H9 (cell line): ENCODE data around the gene MYCN. TPM values are rescaled to one million over a fixed set of nuclear protein-coding genes. Genes with fewer than 3 reads are reported as not detected.

Experiments used
- DNase-seq: peaks from one replicate; pipeline ENCODE4 v3.0.0-alpha.2; 2017
- H2AFZ ChIP-seq: one replicate; pipeline ENCODE4 v1.6.1; 2013; ENCODE audit warnings: mild to moderate bottlenecking, low read length, control low read depth, moderate library complexity
- H2AK5ac ChIP-seq: 2 replicates; pipeline ENCODE4 v1.6.1; 2013; ENCODE audit warnings: low read length, control low read depth, mixed read lengths; ENCODE audit not compliant: insufficient read length
- H2BK120ac ChIP-seq: one replicate; pipeline ENCODE4 v1.6.1; 2013; ENCODE audit warnings: low read depth, mild to moderate bottlenecking, low read length, control low read depth, inconsistent platforms; ENCODE audit not compliant: poor library complexity, severe bottlenecking
- H2BK12ac ChIP-seq: 2 replicates; pipeline ENCODE4 v1.6.1; 2013; ENCODE audit warnings: low read length, control low read depth, mixed read lengths, low read depth; ENCODE audit not compliant: insufficient read length
- H2BK15ac ChIP-seq: 2 replicates; pipeline ENCODE4 v1.6.1; 2013; ENCODE audit warnings: low read depth, low read length, control low read depth
- H2BK20ac ChIP-seq: one replicate; pipeline ENCODE4 v1.6.1; 2013; ENCODE audit warnings: low read depth, mild to moderate bottlenecking, low read length, control low read depth, inconsistent platforms; ENCODE audit not compliant: poor library complexity, severe bottlenecking
- H2BK5ac ChIP-seq: 2 replicates; pipeline ENCODE4 v1.6.1; 2013; ENCODE audit warnings: low read length, control low read depth, mixed read lengths; ENCODE audit not compliant: insufficient read length
- H3K14ac ChIP-seq: 2 replicates; pipeline ENCODE4 v1.6.1; 2013; ENCODE audit warnings: low read length, control low read depth; ENCODE audit not compliant: insufficient read depth
- H3K18ac ChIP-seq: 2 replicates; pipeline ENCODE4 v1.6.1; 2013; ENCODE audit warnings: low read depth, mild to moderate bottlenecking, mixed read lengths, low read length, control low read depth; ENCODE audit not compliant: insufficient read length
- H3K23ac ChIP-seq: 2 replicates; pipeline ENCODE4 v1.6.1; 2013; ENCODE audit warnings: low read length, control low read depth, mixed read lengths, low read depth; ENCODE audit not compliant: insufficient read length
- H3K23me2 ChIP-seq: 2 replicates; pipeline ENCODE4 v1.6.1; 2013; ENCODE audit warnings: low read depth, mild to moderate bottlenecking, mixed read lengths, low read length, control low read depth; ENCODE audit not compliant: insufficient read length, poor library complexity, severe bottlenecking
- H3K27ac ChIP-seq: 2 replicates; pipeline ENCODE4 v1.5.1; 2013; ENCODE audit warnings: low read length, control low read depth, mixed read lengths, low read depth; ENCODE audit not compliant: insufficient read length
- H3K27me3 ChIP-seq: 2 replicates; pipeline ENCODE4 v1.6.1; 2013; ENCODE audit warnings: low read length, control low read depth, inconsistent platforms; ENCODE audit not compliant: insufficient read depth
- H3K4ac ChIP-seq: 2 replicates; pipeline ENCODE4 v1.6.1; 2013; ENCODE audit warnings: low read depth, mild to moderate bottlenecking, control low read depth, inconsistent platforms, low read length, moderate library complexity
- H3K4me1 ChIP-seq: 2 replicates; pipeline ENCODE4 v1.6.1; 2013; ENCODE audit warnings: low read length, control low read depth, inconsistent platforms; ENCODE audit not compliant: insufficient read depth
- H3K4me2 ChIP-seq: 2 replicates; pipeline ENCODE4 v1.6.1; 2013; ENCODE audit warnings: low read length, control low read depth, mixed read lengths; ENCODE audit not compliant: insufficient read length, insufficient read depth
- H3K56ac ChIP-seq: 2 replicates; pipeline ENCODE4 v1.6.1; 2013; ENCODE audit warnings: low read depth, mild to moderate bottlenecking, mixed read lengths, low read length, control low read depth; ENCODE audit not compliant: insufficient read length
- H3K79me1 ChIP-seq: 2 replicates; pipeline ENCODE4 v1.6.1; 2013; ENCODE audit warnings: low read depth, mild to moderate bottlenecking, moderate library complexity, low read length, control low read depth, inconsistent platforms; ENCODE audit not compliant: insufficient read depth, poor library complexity, severe bottlenecking
- H3K79me2 ChIP-seq: 2 replicates; pipeline ENCODE4 v1.6.1; 2013; ENCODE audit warnings: low read length, control low read depth, inconsistent platforms; ENCODE audit not compliant: insufficient read depth
- H3K9ac ChIP-seq: 2 replicates; pipeline ENCODE4 v1.6.1; 2013; ENCODE audit warnings: low read length, control low read depth, mixed read lengths; ENCODE audit not compliant: insufficient read length; ENCODE audit errors: extremely low read depth
- H3K9me3 ChIP-seq: one replicate; pipeline ENCODE4 v1.6.1; 2013; ENCODE audit warnings: low read depth, low read length, inconsistent platforms; ENCODE audit not compliant: control insufficient read depth
- H3T11ph ChIP-seq: one replicate; pipeline ENCODE4 v1.6.1; 2013; ENCODE audit warnings: mild to moderate bottlenecking, low read length, control low read depth, inconsistent platforms
- H4K20me1 ChIP-seq: one replicate; pipeline ENCODE4 v1.6.1; 2013; ENCODE audit not compliant: control insufficient read depth, insufficient read length, insufficient read depth
- H4K5ac ChIP-seq: 2 replicates; pipeline ENCODE4 v1.6.1; 2013; ENCODE audit warnings: low read depth, mild to moderate bottlenecking, mixed read lengths, low read length, control low read depth; ENCODE audit not compliant: insufficient read length
- H4K8ac ChIP-seq: replicated peaks from 2 replicates; pipeline ENCODE4 v1.6.1; 2013; ENCODE audit warnings: low read length, control low read depth, mixed read lengths, low read depth; ENCODE audit not compliant: insufficient read length
- H4K91ac ChIP-seq: 2 replicates; pipeline ENCODE4 v1.6.1; 2013; ENCODE audit warnings: low read depth, mild to moderate bottlenecking, moderate library complexity, mixed read lengths, low read length, control low read depth; ENCODE audit not compliant: insufficient read length
- H3K27ac Mint-ChIP-seq, 3 experiments: 2 replicates in 2 of 3; 3 replicates in 1 of 3; pipeline ENCODE4 v1.8.0; 2020 to 2021; ENCODE audit warnings: mixed read lengths in 3 of 3, mild to moderate bottlenecking in 1 of 3, moderate library complexity in 1 of 3
- H3K27me3 Mint-ChIP-seq: 2 replicates; pipeline ENCODE4 v1.8.0; 2021; ENCODE audit warnings: low read depth, mild to moderate bottlenecking, moderate library complexity, mixed read lengths
- H3K36me3 Mint-ChIP-seq, 3 experiments: 2 replicates in 2 of 3; 3 replicates in 1 of 3; pipeline ENCODE4 v1.8.0; 2020 to 2021; ENCODE audit warnings: low read depth in 3 of 3, mixed read lengths in 3 of 3; ENCODE audit not compliant: insufficient read depth in 1 of 3
- H3K4me1 Mint-ChIP-seq, 2 experiments: 2 replicates each; pipeline ENCODE4 v1.8.0; 2020; ENCODE audit warnings: mixed read lengths in 2 of 2
- H3K4me3 Mint-ChIP-seq, 2 experiments: 2 replicates in 1 of 2; 3 replicates in 1 of 2; pipeline ENCODE4 v1.8.0; 2020 to 2021; ENCODE audit warnings: mild to moderate bottlenecking in 2 of 2, mixed read lengths in 2 of 2, moderate library complexity in 1 of 2
- H3K9me3 Mint-ChIP-seq, 2 experiments: 2 replicates in 1 of 2; 3 replicates in 1 of 2; pipeline ENCODE4 v1.8.0; 2020; ENCODE audit warnings: mild to moderate bottlenecking in 2 of 2, mixed read lengths in 2 of 2, moderate library complexity in 1 of 2
- WGBS: extraction: QIAGEN DNeasy Blood & Tissue Kit; methylation state at CpG from one replicate; pipeline ENCODE4 v1.1.7; 2013; ENCODE audit warnings: missing lambda C conversion rate, low lambda C conversion rate, mixed read lengths; ENCODE audit not compliant: insufficient read length; ENCODE audit errors: extremely low coverage; 5-methylcytosine and 5-hydroxymethylcytosine counted together
- total RNA-seq: library from RNA; stranded (reverse); gene quantifications from 2 replicates; pipeline ENCODE4 v1.2.1, GENCODE V29; 2021
- TF ChIP-seq, protein P1 (sequence below): fragments of 200-600 bp; sonication (generic); conservative IDR thresholded peaks from 3 replicates; pipeline ENCODE4 v1.8.0; 2021; ENCODE audit warnings: antibody characterized with exemption, mild to moderate bottlenecking

MYCN gene
- total RNA-seq, 1 experiment from 2014 or later: 100.0 TPM

DNA sequence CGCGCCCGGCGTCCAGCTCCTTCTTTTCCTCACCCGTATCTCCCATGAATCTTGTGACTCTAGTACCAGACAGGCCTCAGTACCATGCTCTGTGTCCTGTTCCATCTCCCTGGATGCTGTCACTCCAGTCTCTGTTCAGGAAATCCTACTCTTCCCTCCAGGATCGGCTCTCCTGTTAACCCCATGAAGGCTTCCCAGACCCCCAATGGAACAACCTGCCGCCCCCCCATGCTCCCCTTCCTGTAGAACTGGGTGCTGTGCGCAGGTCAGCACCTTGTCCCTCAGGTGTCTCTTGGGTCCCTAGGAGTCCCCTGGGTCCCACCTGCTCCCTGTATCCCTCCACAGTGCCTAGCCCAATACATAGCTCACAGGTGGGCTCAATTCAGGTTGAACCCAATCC, 41.3 kb downstream of the MYCN start:
- H3K14ac ChIP-seq: no peak overlapping the region
- H3K4ac ChIP-seq: no peak overlapping the region
- H3K23ac ChIP-seq: no peak overlapping the region
- Mint-ChIP-seq H3K36me3 (peaks cover 0 to 4% (median 0%) of the 10 kb centered on the region in 3 experiments; a peak in 2 of 7 replicates), H3K9me3 (peaks cover 0 to 3% of the 10 kb centered on the region in 2 experiments; a peak in 1 of 5 replicates), H3K4me3 (peak overlapping the region in 1 of 2 experiments; percentile 53; a peak in 2 of 5 replicates), H3K4me1 (peaks cover 47 to 50% of the 10 kb centered on the region in 2 experiments), H3K27me3 (peaks cover 3% of the 10 kb centered on the region), H3K27ac (peak overlapping the region; percentile 36 to 89 (median 82); a peak in 6 of 7 replicates)
- no peak overlapping the region for H3K4me2 ChIP-seq
- no peak overlapping the region for H2BK120ac ChIP-seq
- no peak overlapping the region for H3T11ph ChIP-seq
- no peak overlapping the region for H4K5ac ChIP-seq
- H4K91ac ChIP-seq: no peak overlapping the region
- H3K56ac ChIP-seq: no peak overlapping the region
- H3K79me2 ChIP-seq: no peaks in the 10 kb centered on the region
- H3K9me3 ChIP-seq: no peaks in the 10 kb centered on the region
- peak overlapping the region; percentile 18 for H2AK5ac ChIP-seq
- no peaks in the 10 kb centered on the region for H3K27me3 ChIP-seq
- no CpG with 5 or more reads among the region's 8 CpGs for WGBS
- no peak overlapping the region for H3K18ac ChIP-seq
- DNase-seq: no peak
- TF ChIP-seq, protein P1, sequence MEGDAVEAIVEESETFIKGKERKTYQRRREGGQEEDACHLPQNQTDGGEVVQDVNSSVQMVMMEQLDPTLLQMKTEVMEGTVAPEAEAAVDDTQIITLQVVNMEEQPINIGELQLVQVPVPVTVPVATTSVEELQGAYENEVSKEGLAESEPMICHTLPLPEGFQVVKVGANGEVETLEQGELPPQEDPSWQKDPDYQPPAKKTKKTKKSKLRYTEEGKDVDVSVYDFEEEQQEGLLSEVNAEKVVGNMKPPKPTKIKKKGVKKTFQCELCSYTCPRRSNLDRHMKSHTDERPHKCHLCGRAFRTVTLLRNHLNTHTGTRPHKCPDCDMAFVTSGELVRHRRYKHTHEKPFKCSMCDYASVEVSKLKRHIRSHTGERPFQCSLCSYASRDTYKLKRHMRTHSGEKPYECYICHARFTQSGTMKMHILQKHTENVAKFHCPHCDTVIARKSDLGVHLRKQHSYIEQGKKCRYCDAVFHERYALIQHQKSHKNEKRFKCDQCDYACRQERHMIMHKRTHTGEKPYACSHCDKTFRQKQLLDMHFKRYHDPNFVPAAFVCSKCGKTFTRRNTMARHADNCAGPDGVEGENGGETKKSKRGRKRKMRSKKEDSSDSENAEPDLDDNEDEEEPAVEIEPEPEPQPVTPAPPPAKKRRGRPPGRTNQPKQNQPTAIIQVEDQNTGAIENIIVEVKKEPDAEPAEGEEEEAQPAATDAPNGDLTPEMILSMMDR: no peak
- H4K8ac ChIP-seq: no peak overlapping the region
- H2BK20ac ChIP-seq: no peak overlapping the region
- no peak overlapping the region for H2BK5ac ChIP-seq
- no peak overlapping the region for H2AFZ ChIP-seq
- H3K9ac ChIP-seq: no peak overlapping the region
- H3K79me1 ChIP-seq: no peaks in the 10 kb centered on the region
- peaks cover 3% of the 10 kb centered on the region for H4K20me1 ChIP-seq
- no peak overlapping the region for H2BK12ac ChIP-seq
- peaks cover 10% of the 10 kb centered on the region; the same call in 1 of the 2 replicates for H3K4me1 ChIP-seq
- no peaks in the 10 kb centered on the region for H3K23me2 ChIP-seq
- no peak overlapping the region for H2BK15ac ChIP-seq
- H3K27ac ChIP-seq: no peak overlapping the region
